ENCODE results near the gene SZRD1. TPM values are rescaled to one million over a fixed set of nuclear protein-coding genes. Genes with fewer than 3 reads are reported as not detected.

The SZRD1 gene
- total and polyA plus RNA-seq, 4 experiments from 2014 or later: 41.6 to 81.0 (median 67.9) TPM

- Histone ChIP-seq H3K4me1 (ENCODE audit: insufficient read depth, low read length) (peaks cover 30% of the 10 kb centered on the region), H3K4me3 (ENCODE audit: low read length in 2 of 2) (no peak overlapping the region), H3K27ac (ENCODE audit: low read depth, low read length) (no peak overlapping the region), H3K36me3 (ENCODE audit: insufficient read depth, low read length) (peaks cover 18% of the 10 kb centered on the region), H3K27me3 (ENCODE audit: insufficient read depth, low read length) (no peaks in the 10 kb centered on the region), H3K9me3 (ENCODE audit: control insufficient read depth in 1 of 2, low read length in 2 of 2) (no peaks in the 10 kb centered on the region)
- Mint-ChIP-seq H3K36me3 (peaks cover 10 to 23% of the 10 kb centered on the region in 2 donors), H3K9me3 (peaks cover 0 to 4% (median 0%) of the 10 kb centered on the region in 8 donors), H3K4me3 (peak overlapping the region in 6 of 8 donors; percentile 2 to 50 (median 20)), H3K4me1 (peaks cover 17 to 39% (median 27%) of the 10 kb centered on the region in 4 donors), H3K27ac (peak overlapping the region in 3 of 7 donors; percentile 70 to 94 (median 89)), H3K27me3 (no peaks in the 10 kb centered on the region)
- DNase-seq: no peak
- ChIA-PET POLR2A (ENCODE audit: partially characterized antibody) (interaction anchor here (3.1 kb wide), 1 partner anchor 466 kb away, joined by 12 read pairs; no protein-coding TSS in a partner anchor), CTCF (ENCODE audit: partially characterized antibody) (interaction anchor here (2.4 to 3.0 kb wide), 2 partner anchors 15 to 17 kb away, joined by 7 to 19 read pairs; no protein-coding TSS in a partner anchor)
- intact Hi-C loops (cut with micrococcal nuclease): no loop called here
Measured at GRCh38 chr1:16438924-16439323, 71.9 kb downstream of the SZRD1 start.

- H3K9me3 ChIP-seq (ENCODE audit: control insufficient read depth in 1 of 2, low read length in 2 of 2): no peaks in the 10 kb centered on the region
- no peaks in the 10 kb centered on the region for H3K27me3 Mint-ChIP-seq
- peaks cover 20 to 48% (median 34%) of the 10 kb centered on the region in 4 donors for H3K4me1 Mint-ChIP-seq
- H3K36me3 Mint-ChIP-seq: peaks cover 17 to 32% of the 10 kb centered on the region in 2 donors
- H3K4me3 ChIP-seq (ENCODE audit: low read length in 2 of 2): peak overlapping the region in 1 of 2 donors; percentile 86
- peaks cover 27% of the 10 kb centered on the region for H3K36me3 ChIP-seq (ENCODE audit: insufficient read depth, low read length)
- ChIA-PET CTCF (ENCODE audit: partially characterized antibody) (interaction anchor here (0.6 to 3.0 kb wide), 10 partner anchors 12 to 1393 kb away, joined by 3 to 19 read pairs (median 4); partner anchors contain the start of gene SZRD1), POLR2A (ENCODE audit: partially characterized antibody) (interaction anchor here (1.0 to 3.3 kb wide), 14 partner anchors 9 to 464 kb away, joined by 3 to 33 read pairs (median 10); partner anchors contain the start of genes FBXO42, RNU1-1 and SZRD1)
- intact Hi-C loops (cut with micrococcal nuclease): loop anchor here (1.0 to 5.0 kb wide), 3 partner anchors 59 to 88 kb away; partner anchors contain the start of genes FBXO42 and SZRD1
- H3K27ac ChIP-seq (ENCODE audit: low read depth, low read length): peak overlapping the region; percentile 100
- H3K27ac Mint-ChIP-seq: peak overlapping the region; percentile 94 to 99 (median 96)
- peaks cover 0 to 4% (median 0%) of the 10 kb centered on the region in 8 donors for H3K9me3 Mint-ChIP-seq
- H3K27me3 ChIP-seq (ENCODE audit: insufficient read depth, low read length): no peaks in the 10 kb centered on the region
- peak overlapping the region; percentile 91 to 99 (median 96) for H3K4me3 Mint-ChIP-seq
- peak in 1 of 5 donors; percentile 4 for DNase-seq
- H3K4me1 ChIP-seq (ENCODE audit: insufficient read depth, low read length): peaks cover 40% of the 10 kb centered on the region
Measured at GRCh38 chr1:16440131-16440469, 73.1 kb downstream of the SZRD1 start.

- Mint-ChIP-seq H3K9me3 (peaks cover 0 to 4% (median 0%) of the 10 kb centered on the region in 8 donors), H3K27me3 (no peaks in the 10 kb centered on the region), H3K36me3 (peaks cover 17 to 37% of the 10 kb centered on the region in 2 donors), H3K27ac (peak within 1 kb of the TSS; percentile 94 to 99 (median 96)), H3K4me3 (peak within 1 kb of the TSS; percentile 91 to 99 (median 96)), H3K4me1 (peaks cover 20 to 50% (median 34%) of the 10 kb centered on the region in 4 donors)
- Histone ChIP-seq H3K27me3 (ENCODE audit: insufficient read depth, low read length) (no peaks in the 10 kb centered on the region), H3K36me3 (ENCODE audit: insufficient read depth, low read length) (peaks cover 32% of the 10 kb centered on the region), H3K4me1 (ENCODE audit: insufficient read depth, low read length) (peaks cover 44% of the 10 kb centered on the region), H3K9me3 (ENCODE audit: control insufficient read depth in 1 of 2, low read length in 2 of 2) (no peaks in the 10 kb centered on the region), H3K4me3 (ENCODE audit: low read length in 2 of 2) (peak within 1 kb of the TSS; percentile 86 to 97), H3K27ac (ENCODE audit: low read depth, low read length) (peak within 1 kb of the TSS; percentile 100)
- intact Hi-C loops (cut with micrococcal nuclease): loop anchor here (1.0 to 5.0 kb wide), 4 partner anchors 20 to 88 kb away; partner anchors contain the start of genes FBXO42 and SZRD1
- peak; percentile 87 to 89 (median 88) for DNase-seq
- POLR2A ChIA-PET (ENCODE audit: partially characterized antibody): interaction anchor here (0.6 to 3.3 kb wide), 18 partner anchors 9 to 464 kb away, joined by 3 to 33 read pairs (median 6); partner anchors contain the start of genes FBXO42, RNU1-1 and SZRD1
- CTCF ChIA-PET (ENCODE audit: partially characterized antibody): interaction anchor here (0.6 to 3.0 kb wide), 13 partner anchors 9 to 1393 kb away, joined by 3 to 19 read pairs (median 4); partner anchors contain the start of gene SZRD1
Measured at GRCh38 chr1:16440470-16441281, 73.6 kb downstream of the SZRD1 start, which contains the start of gene NECAP2. Gene NECAP2, plus strand, starts transcription at chr1:16440724. Its CDS starts 38 bp downstream, at chr1:16440762.

GRCh38 chr1:16441282-16441665, 74.2 kb downstream of the SZRD1 start:
- Histone ChIP-seq H3K36me3 (ENCODE audit: insufficient read depth, low read length) (peaks cover 38% of the 10 kb centered on the region), H3K9me3 (ENCODE audit: control insufficient read depth in 1 of 2, low read length in 2 of 2) (no peaks in the 10 kb centered on the region), H3K4me3 (ENCODE audit: low read length in 2 of 2) (peak overlapping the region; percentile 86 to 97), H3K27ac (ENCODE audit: low read depth, low read length) (peak overlapping the region; percentile 100), H3K27me3 (ENCODE audit: insufficient read depth, low read length) (no peaks in the 10 kb centered on the region), H3K4me1 (ENCODE audit: insufficient read depth, low read length) (peaks cover 44% of the 10 kb centered on the region)
- Mint-ChIP-seq H3K4me1 (peaks cover 20 to 54% (median 34%) of the 10 kb centered on the region in 4 donors), H3K36me3 (peaks cover 17 to 40% of the 10 kb centered on the region in 2 donors), H3K4me3 (peak overlapping the region; percentile 91 to 99 (median 96)), H3K27me3 (no peaks in the 10 kb centered on the region), H3K9me3 (peaks cover 0 to 4% (median 0%) of the 10 kb centered on the region in 8 donors), H3K27ac (peak overlapping the region; percentile 94 to 99 (median 96))
- CTCF ChIA-PET (ENCODE audit: partially characterized antibody): interaction anchor here (1.0 to 3.0 kb wide), 10 partner anchors 9 to 465 kb away, joined by 3 to 19 read pairs (median 4); partner anchors contain the start of gene SZRD1
- DNase-seq: peak in 1 of 5 donors; percentile 72
- intact Hi-C loops (cut with micrococcal nuclease): loop anchor here (1.0 to 5.0 kb wide), 2 partner anchors 21 to 89 kb away; partner anchors contain the start of gene FBXO42
- POLR2A ChIA-PET (ENCODE audit: partially characterized antibody): interaction anchor here (0.6 to 3.3 kb wide), 17 partner anchors 8 to 463 kb away, joined by 3 to 33 read pairs (median 7); partner anchors contain the start of genes FBXO42, RNU1-1 and SZRD1

GRCh38 chr1:16442265-16442664, 75.2 kb downstream of the SZRD1 start:
- DNase-seq: no peak
- H3K27ac Mint-ChIP-seq: peak overlapping the region; percentile 29 to 99 (median 94)
- H3K27ac ChIP-seq (ENCODE audit: low read depth, low read length): peak overlapping the region; percentile 100
- intact Hi-C loops (cut with micrococcal nuclease): loop anchor here (5.0 kb wide), 1 partner anchor 90 kb away; the partner anchor contains the start of gene FBXO42
- H3K27me3 Mint-ChIP-seq: no peaks in the 10 kb centered on the region
- CTCF ChIA-PET (ENCODE audit: partially characterized antibody): interaction anchor here (0.7 to 1.5 kb wide), 3 partner anchors 20 to 464 kb away, joined by 3 to 4 read pairs (median 3); no protein-coding TSS in a partner anchor
- peaks cover 0 to 4% (median 0%) of the 10 kb centered on the region in 8 donors for H3K9me3 Mint-ChIP-seq
- POLR2A ChIA-PET (ENCODE audit: partially characterized antibody): interaction anchor here (2.4 to 3.3 kb wide), 4 partner anchors 7 to 462 kb away, joined by 9 to 29 read pairs (median 12); no protein-coding TSS in a partner anchor
- peaks cover 46% of the 10 kb centered on the region for H3K4me1 ChIP-seq (ENCODE audit: insufficient read depth, low read length)
- H3K27me3 ChIP-seq (ENCODE audit: insufficient read depth, low read length): no peaks in the 10 kb centered on the region
- peaks cover 44% of the 10 kb centered on the region for H3K36me3 ChIP-seq (ENCODE audit: insufficient read depth, low read length)
- H3K9me3 ChIP-seq (ENCODE audit: control insufficient read depth in 1 of 2, low read length in 2 of 2): no peaks in the 10 kb centered on the region
- no peak overlapping the region for H3K4me3 ChIP-seq (ENCODE audit: low read length in 2 of 2)
- H3K36me3 Mint-ChIP-seq: peaks cover 18 to 44% of the 10 kb centered on the region in 2 donors
- H3K4me3 Mint-ChIP-seq: peak overlapping the region; percentile 91 to 99 (median 96)
- H3K4me1 Mint-ChIP-seq: peaks cover 21 to 56% (median 36%) of the 10 kb centered on the region in 4 donors

- H3K36me3 Mint-ChIP-seq: peaks cover 24 to 51% of the 10 kb centered on the region in 2 donors
- peaks cover 0 to 2% (median 0%) of the 10 kb centered on the region in 8 donors for H3K9me3 Mint-ChIP-seq
- Histone ChIP-seq H3K9me3 (ENCODE audit: control insufficient read depth in 1 of 2, low read length in 2 of 2) (no peaks in the 10 kb centered on the region), H3K27me3 (ENCODE audit: insufficient read depth, low read length) (no peaks in the 10 kb centered on the region), H3K4me3 (ENCODE audit: low read length in 2 of 2) (no peak overlapping the region), H3K36me3 (ENCODE audit: insufficient read depth, low read length) (peaks cover 51% of the 10 kb centered on the region), H3K4me1 (ENCODE audit: insufficient read depth, low read length) (peaks cover 50% of the 10 kb centered on the region), H3K27ac (ENCODE audit: low read depth, low read length) (peak overlapping the region; percentile 100)
- intact Hi-C loops (cut with micrococcal nuclease): loop anchor here (5.0 kb wide), 1 partner anchor 91 kb away; the partner anchor contains the start of gene FBXO42
- H3K27ac Mint-ChIP-seq: peak overlapping the region; percentile 30 to 94 (median 85)
- H3K27me3 Mint-ChIP-seq: no peaks in the 10 kb centered on the region
- peaks cover 24 to 63% (median 39%) of the 10 kb centered on the region in 4 donors for H3K4me1 Mint-ChIP-seq
- POLR2A ChIA-PET (ENCODE audit: partially characterized antibody): interaction anchor here (2.3 kb wide), 1 partner anchor 22 kb away, joined by 8 read pairs; no protein-coding TSS in a partner anchor
- DNase-seq: no peak
- CTCF ChIA-PET (ENCODE audit: partially characterized antibody): interaction anchor here (0.7 kb wide), 1 partner anchor 19 kb away, joined by 3 read pairs; no protein-coding TSS in a partner anchor
- peak overlapping the region; percentile 58 to 99 (median 70) for H3K4me3 Mint-ChIP-seq
Measured at GRCh38 chr1:16442941-16443340, 75.9 kb downstream of the SZRD1 start.
